Liver (tissue), 9 donors: ENCODE data around the gene B3GAT1. TPM values are rescaled to one million over a fixed set of nuclear protein-coding genes. Genes with fewer than 3 reads are reported as not detected.

Experiments used
- DNase-seq: peaks from one replicate; pipeline ENCODE4 v3.0.0-alpha.2; 2017; ENCODE audit warnings: low spot score
- H3K27ac ChIP-seq, 2 donors: one replicate each; pipeline ENCODE4 v1.7.0; 2013; ENCODE audit warnings: inconsistent platforms in 2 of 2, low read length in 2 of 2, control low read depth in 1 of 2, low read depth in 1 of 2, mild to moderate bottlenecking in 1 of 2
- H3K27me3 ChIP-seq, 4 donors: one replicate each; pipeline versions ENCODE4 v1.6.1 to v1.7.0; 2013; ENCODE audit warnings: low read length in 3 of 4, inconsistent platforms in 1 of 4, mild to moderate bottlenecking in 1 of 4, moderate library complexity in 1 of 4; ENCODE audit not compliant: control insufficient read depth in 4 of 4, insufficient read depth in 4 of 4
- H3K36me3 ChIP-seq, 4 donors: one replicate each; pipeline versions ENCODE4 v1.6.1 to v1.7.0; 2013; ENCODE audit warnings: low read length in 3 of 4, mild to moderate bottlenecking in 3 of 4, low read depth in 1 of 4, moderate library complexity in 1 of 4; ENCODE audit not compliant: control insufficient read depth in 4 of 4, insufficient read depth in 3 of 4
- H3K4me1 ChIP-seq, 4 donors: one replicate each; pipeline versions ENCODE4 v1.6.1 to v1.7.0; 2013; ENCODE audit warnings: low read length in 3 of 4, mild to moderate bottlenecking in 3 of 4, moderate library complexity in 1 of 4; ENCODE audit not compliant: control insufficient read depth in 4 of 4, insufficient read depth in 4 of 4
- H3K4me3 ChIP-seq, 3 donors: one replicate each; pipeline versions ENCODE4 v1.6.1 to v1.7.0; 2013; ENCODE audit warnings: low read length in 3 of 3, control low read depth in 1 of 3, low read depth in 1 of 3, mild to moderate bottlenecking in 1 of 3
- H3K9ac ChIP-seq, 2 donors: one replicate each; pipeline ENCODE4 v1.7.0; 2013; ENCODE audit warnings: low read length in 2 of 2, mild to moderate bottlenecking in 2 of 2, moderate library complexity in 2 of 2, control low read depth in 1 of 2, low read depth in 1 of 2
- H3K9me3 ChIP-seq, 4 donors: one replicate each; pipeline versions ENCODE4 v1.6.1 to v1.7.0; 2013; ENCODE audit warnings: low read length in 3 of 4; ENCODE audit not compliant: control insufficient read depth in 4 of 4
- ATF3 ChIP-seq: IDR thresholded peaks from 2 replicates; pipeline ENCODE4 v1.6.1; 2016; ENCODE audit warnings: antibody characterized with exemption
- CTCF ChIP-seq: fragments of 150-350 bp; IDR thresholded peaks from 2 replicates; pipeline ENCODE4 v1.5.1; 2017; ENCODE audit warnings: improper control_type of control experiment, low read depth, low read length; ENCODE audit not compliant: missing input control
- EGR1 ChIP-seq, 2 donors: IDR thresholded peaks; 2 replicates each; pipeline ENCODE4 v1.6.1; 2016 to 2018; ENCODE audit warnings: antibody characterized with exemption in 2 of 2, low read depth in 2 of 2
- FOXA1 ChIP-seq: IDR thresholded peaks from 2 replicates; pipeline ENCODE4 v1.6.1; 2016; ENCODE audit warnings: antibody characterized with exemption
- FOXA2 ChIP-seq: IDR thresholded peaks from 2 replicates; pipeline ENCODE4 v1.6.1; 2016; ENCODE audit warnings: antibody characterized with exemption
- GABPA ChIP-seq, 2 donors: IDR thresholded peaks in 1 of 2; conservative IDR thresholded peaks in 1 of 2; 2 replicates each; pipeline ENCODE4 v1.6.1; 2016; ENCODE audit warnings: antibody characterized with exemption in 2 of 2, mild to moderate bottlenecking in 1 of 2, moderate library complexity in 1 of 2
- HNF4A ChIP-seq, 2 donors: conservative IDR thresholded peaks; 2 replicates each; pipeline ENCODE4 v1.6.1; 2016; ENCODE audit warnings: antibody characterized with exemption in 2 of 2, mild to moderate bottlenecking in 2 of 2
- HNF4G ChIP-seq: IDR thresholded peaks from 2 replicates; pipeline ENCODE4 v1.6.1; 2016; ENCODE audit warnings: antibody characterized with exemption
- NR2F2 ChIP-seq: IDR thresholded peaks from 2 replicates; pipeline ENCODE4 v1.6.1; 2016; ENCODE audit warnings: antibody characterized with exemption
- REST ChIP-seq: IDR thresholded peaks from 2 replicates; pipeline ENCODE4 v1.6.1; 2016; ENCODE audit warnings: antibody characterized with exemption, mild to moderate bottlenecking
- RXRA ChIP-seq, 2 donors: IDR thresholded peaks; 2 replicates each; pipeline ENCODE4 v1.6.1; 2017 to 2018; ENCODE audit warnings: antibody characterized with exemption in 2 of 2, mild to moderate bottlenecking in 1 of 2
- TAF1 ChIP-seq: conservative IDR thresholded peaks from 2 replicates; pipeline ENCODE4 v1.6.1; 2016; ENCODE audit warnings: antibody characterized with exemption, mild to moderate bottlenecking
- ZBTB33 ChIP-seq: IDR thresholded peaks from 2 replicates; pipeline ENCODE4 v1.6.1; 2016; ENCODE audit warnings: antibody characterized with exemption
- WGBS: extraction: QIAGEN DNeasy Blood & Tissue Kit; methylation state at CpG from one replicate; pipeline ENCODE4 v1.1.7; 2013; 5-methylcytosine and 5-hydroxymethylcytosine counted together
- polyA plus RNA-seq, 2 donors: library from polyadenylated mRNA; stranded (reverse) in 1 of 2; unstranded in 1 of 2; fragments of 200-250 nt in 1 of 2; fragments of >200 nt in 1 of 2; fragmentation: Nextera tagmentation in 1 of 2; extraction: Ambion mirVana in 1 of 2; gene quantifications; one replicate each; pipeline versions ENCODE4 v1.2.1 to v1.2.3, GENCODE V29; 2013 to 2015
- total RNA-seq, 2 donors: library from RNA; depleted of rRNA; stranded (reverse); fragments of >200 nt; gene quantifications; one replicate each; pipeline ENCODE4 v1.2.3, GENCODE V29; 2014
- donor health status: healthy.
- donor health status: healthy.
- donor health status: healthy.
- donor health status: healthy.
- donor health status: healthy.

The B3GAT1 gene
- total and polyA plus RNA-seq, 4 donors, result 0.13 to 6.6 (median 0.25) TPM; not detected in 1

- WGBS, result 86% methylated on average over 10 of the region's 10 CpGs
Measured at GRCh38 chr11:134372536-134372935, 39.5 kb downstream of the B3GAT1 start.

More at GRCh38 chr11:134372536-134372935, 39.5 kb downstream of the B3GAT1 start:
- Histone ChIP-seq H3K27ac (no peak overlapping the region), H3K4me3 (no peak overlapping the region), H3K27me3 (no peaks in the 10 kb centered on the region), H3K36me3 (no peaks in the 10 kb centered on the region), H3K4me1 (no peaks in the 10 kb centered on the region), H3K9ac (no peak overlapping the region), H3K9me3 (no peaks in the 10 kb centered on the region)
- TF ChIP-seq HNF4A (conservative IDR thresholded peaks at IDR 0.05) (no peak), EGR1 (IDR thresholded peaks at IDR 0.05; ENCODE audit: low read depth in 2 of 2) (no peak), REST (no peak), RXRA (IDR thresholded peaks at IDR 0.05) (no peak), FOXA1 (no peak), ATF3 (no peak), CTCF (no peak), NR2F2 (no peak), GABPA (IDR thresholded peaks at IDR 0.05 in 1 of 2, conservative IDR thresholded peaks at IDR 0.05 in 1 of 2) (no peak), ZBTB33 (no peak), HNF4G (no peak), FOXA2 (no peak), TAF1 (no peak)
- no peak for DNase-seq
